HG02610 (cell line): ENCODE results near the gene GLT6D1.

ENCODE experiments used
- ATAC-seq: cut with Tn5 transposase; IDR thresholded peaks from one replicate; pipeline ENCODE4 v1.9.1; 2021; ENCODE audit warnings: mild to moderate bottlenecking, moderate library complexity; ENCODE audit not compliant: unreplicated experiment

The GLT6D1 gene

GRCh38 chr9:135587658-135588057 is 51.7 kb downstream of the GLT6D1 start:
- ATAC-seq: no peak

DNA sequence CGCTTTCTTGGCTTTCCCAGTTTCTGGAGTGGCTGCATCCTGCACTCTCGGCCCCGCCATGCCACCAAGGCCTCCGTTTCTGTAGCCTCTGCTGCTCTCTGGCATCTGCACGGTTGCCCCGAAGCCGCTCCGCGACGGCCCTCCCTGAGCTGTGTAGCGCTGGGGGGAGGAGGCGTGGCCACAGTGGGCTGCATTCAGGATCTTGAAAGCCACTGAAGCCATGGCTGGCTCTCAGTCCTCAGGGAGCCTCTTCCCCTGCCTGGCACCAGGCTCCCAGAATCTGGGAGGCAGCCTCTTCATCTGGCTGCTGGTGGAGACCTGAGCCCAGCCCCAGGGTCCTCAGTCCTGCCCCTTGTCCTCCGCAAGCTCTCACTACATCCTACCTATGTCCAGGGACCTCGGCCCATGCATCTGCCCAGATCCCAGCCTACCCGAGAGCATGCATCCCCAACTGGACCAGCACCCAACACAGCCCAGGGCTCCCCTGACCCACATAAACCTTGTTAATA is 52.7 kb downstream of the GLT6D1 start:
- ATAC-seq: no peak

DNA sequence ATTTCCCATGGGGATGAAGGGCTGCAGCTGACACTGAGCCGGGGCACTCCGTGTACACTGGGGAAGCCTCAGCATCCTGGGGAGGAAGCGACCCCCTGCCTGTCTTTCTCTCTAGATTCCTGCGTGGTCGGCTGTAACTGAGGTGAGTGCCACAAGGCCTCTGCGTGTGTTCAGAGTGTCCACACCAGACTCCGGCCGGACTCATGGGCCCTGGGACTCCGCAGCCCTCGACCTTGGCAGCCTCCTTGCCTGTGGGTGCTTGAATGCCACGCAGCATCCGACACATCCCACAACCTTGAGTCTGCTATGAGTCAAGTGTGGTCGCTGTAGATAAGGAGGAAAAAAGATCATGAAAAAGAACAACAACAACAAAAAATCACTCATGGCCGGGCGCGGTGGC is 54.4 kb downstream of the GLT6D1 start:
- no peak for ATAC-seq

DNA sequence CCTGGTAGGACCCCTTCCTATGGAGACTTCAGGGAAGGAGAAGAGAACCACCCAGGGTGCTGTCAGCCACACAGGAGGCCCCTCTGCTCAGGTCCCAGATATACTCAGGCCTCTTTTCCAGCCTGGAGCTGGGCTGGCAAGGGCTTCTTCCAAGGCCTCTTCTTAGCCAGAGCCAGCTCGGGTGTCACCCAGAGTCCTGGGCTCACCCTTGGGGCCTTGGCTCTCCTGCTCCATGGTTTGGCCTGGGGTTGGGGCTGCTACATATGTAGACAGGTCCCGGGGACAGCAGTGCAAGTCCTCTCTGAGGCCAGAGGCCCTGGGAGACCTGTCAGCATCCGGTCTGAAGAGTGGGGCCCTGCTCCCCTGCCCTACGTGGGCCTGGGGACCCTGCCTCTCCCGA is 55.0 kb downstream of the GLT6D1 start:
- ATAC-seq: no peak

DNA sequence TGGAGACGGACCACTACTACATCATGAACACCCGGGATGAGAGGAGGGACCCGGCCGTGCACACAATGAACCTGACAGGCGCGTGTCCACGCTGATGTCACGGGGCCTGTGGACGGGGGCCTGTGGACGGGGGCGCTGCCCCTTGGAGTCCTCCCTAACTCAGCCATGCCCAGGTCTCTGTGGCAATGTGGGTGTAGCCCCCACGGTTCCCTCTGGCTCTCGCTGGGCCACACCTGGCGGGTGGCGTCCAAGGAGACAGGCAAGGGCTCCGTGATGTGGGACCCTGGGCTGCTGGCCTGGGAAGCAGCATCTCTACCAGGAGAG is 55.7 kb downstream of the GLT6D1 start:
- no peak for ATAC-seq

- ATAC-seq: no peak
These were observed 56.2 kb downstream of the GLT6D1 start for GRCh38 chr9:135582966-135583687.

GRCh38 chr9:135582541-135582940 is 56.8 kb downstream of the GLT6D1 start:
- no peak for ATAC-seq

DNA sequence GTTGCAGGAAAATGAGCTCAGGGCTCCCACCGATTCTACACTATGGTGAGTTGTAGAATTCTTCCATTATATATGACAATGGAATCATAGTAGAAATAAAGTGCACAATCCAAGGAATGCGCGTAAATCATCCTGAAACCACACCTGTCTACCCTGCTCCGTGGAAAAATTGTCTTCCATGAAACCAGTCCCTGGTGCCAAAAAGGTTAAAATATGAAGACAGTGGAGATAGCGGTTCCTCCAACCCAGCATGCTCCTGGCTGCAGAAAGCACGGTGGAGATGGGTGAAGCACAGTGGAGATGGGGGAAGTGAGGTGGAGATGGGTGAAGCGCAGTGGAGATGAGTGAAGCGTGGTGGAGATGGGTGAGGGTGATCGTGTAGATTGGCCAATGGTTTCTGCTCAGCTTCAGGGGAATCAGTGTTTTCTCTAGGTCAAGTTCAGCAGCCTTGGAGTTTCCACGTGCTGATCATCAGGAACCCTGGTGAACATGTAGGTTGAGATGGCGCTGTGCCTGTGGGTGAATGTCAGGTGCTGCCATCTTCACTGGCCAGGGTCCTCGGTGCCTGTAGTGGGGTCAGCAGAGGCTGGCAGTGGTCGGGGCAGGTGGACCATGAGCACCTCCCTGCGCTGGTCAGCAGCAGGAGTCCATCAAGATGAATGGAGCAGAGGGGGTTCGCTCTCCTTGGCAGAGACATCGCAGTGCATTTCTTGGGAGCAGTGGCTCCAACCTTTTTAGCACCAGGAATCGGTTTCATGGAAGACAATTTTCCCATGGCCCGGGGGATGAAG is 57.5 kb downstream of the GLT6D1 start:
- no peak for ATAC-seq

DNA sequence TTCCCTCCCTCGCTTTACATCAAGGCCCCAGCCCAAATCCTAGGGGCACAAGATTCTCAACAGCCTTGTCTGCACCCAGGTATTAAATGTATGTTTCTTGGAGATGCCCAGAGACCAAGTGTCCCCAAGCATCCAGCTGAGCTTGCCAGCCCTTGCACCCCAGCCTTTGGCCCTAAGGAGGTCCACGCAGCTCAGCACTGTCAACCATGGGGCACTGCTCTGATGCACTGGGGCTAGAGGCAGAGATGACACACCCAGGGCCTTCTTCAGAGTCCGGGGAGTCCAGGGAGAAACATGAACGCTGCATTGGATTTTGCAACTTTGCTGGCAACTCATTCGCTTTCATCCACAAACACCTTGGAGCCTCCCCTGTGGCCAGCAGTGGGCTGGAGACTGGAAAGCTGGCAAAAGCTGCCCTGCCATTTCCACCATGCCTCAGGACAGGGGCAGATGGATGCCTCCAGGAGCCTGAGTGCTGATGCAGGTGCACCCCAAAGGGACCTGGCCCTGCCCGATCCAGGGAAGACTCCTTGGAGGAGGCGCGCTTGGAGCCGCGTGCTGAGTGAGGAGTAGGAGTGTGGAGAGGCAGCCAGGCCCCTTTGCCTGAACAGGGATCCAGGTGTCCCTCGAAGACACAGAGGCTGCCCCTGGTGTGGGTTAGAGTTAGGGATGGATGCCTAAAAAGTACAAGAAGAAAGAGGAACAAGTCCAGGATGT is 58.5 kb downstream of the GLT6D1 start:
- ATAC-seq: no peak

DNA sequence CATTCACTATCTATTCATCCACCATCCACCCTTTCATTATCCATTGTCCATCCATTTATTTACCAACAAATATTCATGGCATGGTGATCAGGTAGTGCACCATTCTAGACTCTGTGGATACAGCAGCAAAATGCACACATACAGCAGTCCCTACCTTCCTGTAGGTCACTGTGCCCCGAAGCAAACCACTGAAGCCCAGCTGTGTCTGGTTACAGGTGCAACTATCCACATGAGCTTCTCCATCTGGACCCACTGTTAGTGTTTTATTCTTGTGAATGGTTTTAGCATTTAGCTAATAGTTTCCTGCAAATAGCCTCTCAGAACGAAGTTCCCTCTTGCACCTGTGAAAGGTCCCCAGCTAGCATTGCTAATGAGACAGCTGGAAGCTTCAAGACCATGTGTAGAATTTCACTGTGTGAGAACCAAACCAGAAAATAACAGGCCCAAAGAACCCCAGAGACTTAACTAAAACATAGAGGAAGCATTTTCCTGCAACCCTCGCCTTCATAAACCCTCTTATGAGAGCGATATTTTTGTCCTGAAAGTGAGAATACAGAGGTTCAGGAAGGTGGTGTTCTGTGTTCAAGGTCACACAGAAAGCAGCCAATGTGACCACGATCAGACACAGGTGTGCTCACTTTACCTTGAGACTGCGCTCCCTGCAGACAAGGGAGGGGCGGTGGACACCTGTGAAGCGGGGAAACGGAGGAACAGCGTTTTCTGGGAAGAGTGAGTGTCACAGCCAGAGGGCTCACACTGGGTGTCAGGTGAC is 59.3 kb downstream of the GLT6D1 start:
- no peak for ATAC-seq

DNA sequence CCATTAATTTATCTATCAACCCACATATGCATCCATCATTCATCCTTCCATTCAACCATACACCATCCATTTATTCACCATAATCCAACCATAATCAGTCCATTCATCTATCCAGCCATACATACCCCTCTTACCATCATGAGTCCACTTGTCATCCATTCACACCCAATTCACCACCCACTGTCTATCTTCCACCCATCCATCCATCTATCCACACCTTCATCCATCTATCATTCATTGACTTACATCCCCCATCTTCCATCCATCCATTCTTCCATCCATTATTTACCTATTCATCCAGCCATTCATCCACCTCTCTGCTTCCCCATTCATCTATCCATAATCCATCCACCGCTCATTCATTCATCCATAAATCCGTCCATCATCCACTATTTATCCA is 60.0 kb downstream of the GLT6D1 start:
- ATAC-seq: no peak

GRCh38 chr9:135577256-135577655 is 62.1 kb downstream of the GLT6D1 start:
- no peak for ATAC-seq

GRCh38 chr9:135575995-135576631 is 63.2 kb downstream of the GLT6D1 start:
- ATAC-seq: no peak

GRCh38 chr9:135574943-135575342 is 64.4 kb downstream of the GLT6D1 start:
- no peak for ATAC-seq

DNA sequence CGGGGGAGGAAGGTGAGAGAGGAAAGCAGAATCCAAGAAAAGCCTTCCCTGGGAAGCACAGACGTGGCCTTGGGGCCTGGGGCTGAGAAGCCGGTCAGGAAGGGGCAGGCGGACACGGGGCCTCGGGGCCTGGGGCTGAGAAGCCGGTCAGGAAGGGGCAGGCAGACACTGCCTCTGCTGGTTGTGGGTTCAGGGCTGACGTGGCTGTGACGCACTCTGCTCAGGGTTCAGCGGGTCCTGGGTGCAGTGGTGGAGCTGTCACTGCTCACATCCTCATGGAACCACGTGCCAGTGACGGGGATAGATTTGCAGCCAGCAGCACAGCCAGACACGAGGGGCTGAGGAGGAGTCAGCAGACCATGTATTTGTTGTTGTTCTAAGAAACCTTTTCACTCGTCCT is 65.0 kb downstream of the GLT6D1 start:
- no peak for ATAC-seq
